ENCODE measurements around the gene SNX10. TPM values are rescaled to one million over a fixed set of nuclear protein-coding genes. Genes with fewer than 3 reads are reported as not detected.

The SNX10 gene
- total and polyA plus RNA-seq, 2 of the 8 experiments (the other 6 are each of a cell fraction or from before 2014, with no cell fraction given): 4.4 to 9.6 TPM

DNA sequence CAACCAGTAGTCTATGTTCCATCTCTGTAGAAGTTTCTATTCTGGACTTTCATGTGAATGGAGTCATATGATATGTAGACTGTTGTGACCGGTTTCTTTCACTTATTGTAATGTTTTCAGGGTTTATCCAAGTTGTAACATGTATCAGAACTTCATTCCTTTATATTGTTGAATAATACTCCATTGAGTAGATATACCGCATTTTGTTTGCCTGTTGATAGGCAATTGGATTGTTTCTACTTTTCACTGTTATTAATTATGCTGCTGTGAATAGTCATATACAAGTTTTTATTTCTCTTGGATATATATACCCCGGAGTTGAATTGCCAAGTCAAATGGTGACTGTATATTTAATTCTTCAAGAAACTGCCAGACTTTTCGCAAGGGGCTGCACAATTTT is 40.1 kb downstream of the SNX10 start:
- H3K23ac ChIP-seq (ENCODE audit: insufficient read length): no peak overlapping the region
- 84% methylated on average over 4 of the region's 4 CpGs; no CpG with 5 or more reads in 1 of the 2 experiments for WGBS, 2 experiments (ENCODE audit: extremely low coverage in 1 of 2, insufficient coverage in 1 of 2, insufficient read length in 1 of 2, insufficient replicate concordance in 2 of 2, low coverage in 1 of 2, low lambda C conversion rate in 2 of 2, missing lambda C conversion rate in 1 of 2)
- DNase-seq (ENCODE audit: low read depth in 1 of 2, low spot score in 2 of 2): no peak
- H3K4me1 ChIP-seq (replicated peaks in 1 of 4; ENCODE audit: control insufficient read depth in 3 of 4, insufficient read depth in 4 of 4, low read length in 3 of 4): no peaks in the 10 kb centered on the region; a peak in 2 of 7 replicates
- H3K27me3 ChIP-seq (replicated peaks in 1 of 4; ENCODE audit: control insufficient read depth in 3 of 4, extremely low read depth in 1 of 4, insufficient read depth in 3 of 4, low read length in 3 of 4): no peaks in the 10 kb centered on the region
- H3K9ac ChIP-seq (replicated peaks in 1 of 4; ENCODE audit: extremely low read depth in 1 of 4, low read depth in 3 of 4, low read length in 3 of 4): no peak overlapping the region
- no peak overlapping the region for H4K5ac ChIP-seq (ENCODE audit: insufficient read length, low read depth, low read length)
- no peak overlapping the region for H3K18ac ChIP-seq (ENCODE audit: extremely low read depth, low read length)
- no peak overlapping the region for H2BK20ac ChIP-seq (ENCODE audit: low read length)
- POLR2A ChIA-PET (ENCODE audit: partially characterized antibody): interaction anchor here (1.3 kb wide), 1 partner anchor 44 kb away, joined by 3 read pairs; no protein-coding TSS in a partner anchor
- H4K20me1 ChIP-seq (replicated peaks in 1 of 2; ENCODE audit: control insufficient read depth in 1 of 2, insufficient read depth in 2 of 2, low read length in 2 of 2): no peaks in the 10 kb centered on the region
- H2AK5ac ChIP-seq (ENCODE audit: low read depth, low read length): no peak overlapping the region
- H2BK120ac ChIP-seq (replicated peaks; ENCODE audit: low read depth, low read length): no peak overlapping the region
- H3K56ac ChIP-seq (replicated peaks; ENCODE audit: insufficient read length, low read depth, low read length): no peak overlapping the region
- no peak overlapping the region for H3K4me2 ChIP-seq (ENCODE audit: insufficient read depth in 1 of 2, low read depth in 2 of 2, low read length in 2 of 2)
- H3K9me3 ChIP-seq (ENCODE audit: insufficient read depth in 2 of 2, low read depth in 1 of 2, low read length in 1 of 2): no peaks in the 10 kb centered on the region
- H3K27ac ChIP-seq (ENCODE audit: low read depth, low read length): no peak overlapping the region
- no peaks in the 10 kb centered on the region; the same call in 1 of the 2 replicates for H3K79me1 ChIP-seq (ENCODE audit: low read depth, low read length)
- H2BK15ac ChIP-seq (ENCODE audit: low read length): no peak overlapping the region
- no peak overlapping the region for H2BK12ac ChIP-seq (ENCODE audit: low read depth, low read length)
- no peak overlapping the region for H4K91ac ChIP-seq (replicated peaks; ENCODE audit: insufficient read length, low read length)
- H2AFZ ChIP-seq (ENCODE audit: low read length): no peak overlapping the region
- no peak for FAIRE-seq
- H3K14ac ChIP-seq (ENCODE audit: insufficient read length): no peak overlapping the region
- H3K23me2 ChIP-seq (ENCODE audit: low read depth, low read length): no peaks in the 10 kb centered on the region
- no peak overlapping the region for H3K4me3 ChIP-seq (ENCODE audit: extremely low read depth in 1 of 4, insufficient read depth in 2 of 4, low read depth in 3 of 4, low read length in 4 of 4)
- no peak overlapping the region for H2BK5ac ChIP-seq (ENCODE audit: low read depth, low read length)
- no peak overlapping the region for H3K4ac ChIP-seq (replicated peaks; ENCODE audit: insufficient read length, low read depth, low read length)
- CTCF ChIA-PET (ENCODE audit: partially characterized antibody): interaction anchor here (0.6 to 1.6 kb wide), 3 partner anchors 25 to 439 kb away, joined by 3 to 6 read pairs (median 5); no protein-coding TSS in a partner anchor
- H4K8ac ChIP-seq (ENCODE audit: extremely low read depth, insufficient read depth, low read length): no peak overlapping the region
- H3K79me2 ChIP-seq (ENCODE audit: control insufficient read depth in 1 of 2, insufficient read depth in 2 of 2, low read length in 2 of 2): no peaks in the 10 kb centered on the region
- H3K36me3 ChIP-seq (ENCODE audit: control insufficient read depth in 2 of 4, insufficient read depth in 4 of 4, low read length in 3 of 4): no peaks in the 10 kb centered on the region
- TF ChIP-seq EGR1 (IDR thresholded peaks at IDR 0.05; ENCODE audit: borderline replicate concordance, low read depth, low read length): no peak
- no peak for TF ChIP-seq RNF2 (IDR thresholded peaks at IDR 0.05; ENCODE audit: borderline replicate concordance, low read depth, low read length, missing control alignments, poor library complexity, severe bottlenecking)
- no peak for TF ChIP-seq CHD2 (IDR thresholded peaks at IDR 0.05; ENCODE audit: low read length)
- no peak for TF ChIP-seq SP2 (IDR thresholded peaks at IDR 0.05; ENCODE audit: low read length)

Data from H1 (cell line).